PC-9 (cell line): Measurements from ENCODE around the gene EBPL. TPM values are rescaled to one million over a fixed set of nuclear protein-coding genes. Genes with fewer than 3 reads are reported as not detected.

ENCODE experiments used
- BruUV-seq: library from RNA; stranded (reverse); fragments of 400-500 nt; replicated peaks from 2 replicates; lab custom pipeline; 2021; lab: Mats Ljungman, UMichigan
- CTCF ChIA-PET: fragments of 300-600 bp; sonication (Branson Sonifier 250); formaldehyde crosslinking; loops from one replicate; lab custom pipeline; 2022; ENCODE audit warnings: antibody characterized with exemption; lab: Charles Lee
- POLR2A ChIA-PET: fragments of 300-600 bp; sonication (Branson Sonifier 250); formaldehyde crosslinking; loops from one replicate; lab custom pipeline; 2022; ENCODE audit warnings: antibody characterized with exemption; ENCODE audit not compliant: unreplicated experiment; lab: Charles Lee
- DNase-seq, 2 experiments: peaks; one replicate each; pipeline versions ENCODE4 v3.0.0 to v3.0.0-alpha.2; 2015 to 2022; ENCODE audit warnings: mixed read lengths in 1 of 2
- H2AFZ ChIP-seq: fragments of 200-600 bp; sonication (generic); 2 replicates; pipeline ENCODE4 v1.8.1; 2017; ENCODE audit warnings: antibody characterized with exemption
- H3F3A ChIP-seq: fragments of 200-600 bp; sonication (generic); 2 replicates; pipeline ENCODE4 v1.8.1; 2017; ENCODE audit warnings: antibody characterized with exemption, mild to moderate bottlenecking, low read depth; ENCODE audit not compliant: insufficient read depth
- H3K27ac ChIP-seq: fragments of 200-600 bp; sonication (generic); 2 replicates; pipeline ENCODE4 v1.6.1; 2016; ENCODE audit warnings: mixed run types
- H3K27me3 ChIP-seq: fragments of 200-600 bp; sonication (generic); 2 replicates; pipeline ENCODE4 v1.6.1; 2016; ENCODE audit warnings: low read depth, mixed run types; ENCODE audit not compliant: insufficient read depth
- H3K36me3 ChIP-seq: fragments of 200-600 bp; sonication (generic); 2 replicates; pipeline ENCODE4 v1.6.1; 2016; ENCODE audit warnings: low read depth, mixed run types
- H3K4me1 ChIP-seq: fragments of 200-600 bp; sonication (generic); replicated peaks from 2 replicates; pipeline ENCODE4 v1.6.1; 2016; ENCODE audit warnings: mixed run types; ENCODE audit not compliant: insufficient read depth
- H3K4me2 ChIP-seq: fragments of 200-600 bp; sonication (generic); 2 replicates; pipeline ENCODE4 v1.6.1; 2017; ENCODE audit warnings: mixed run types
- H3K4me3 ChIP-seq: fragments of 200-600 bp; sonication (generic); 2 replicates; pipeline ENCODE4 v1.6.1; 2016; ENCODE audit warnings: mixed run types
- H3K79me2 ChIP-seq: fragments of 200-600 bp; sonication (generic); 2 replicates; pipeline ENCODE4 v1.6.1; 2017; ENCODE audit warnings: low read depth, mixed run types
- H3K9me2 ChIP-seq: fragments of 200-600 bp; sonication (generic); 2 replicates; pipeline ENCODE4 v1.8.1; 2017; ENCODE audit warnings: mild to moderate bottlenecking; ENCODE audit not compliant: insufficient read depth
- H3K9me3 ChIP-seq: fragments of 200-600 bp; sonication (generic); 2 replicates; pipeline ENCODE4 v1.8.1; 2016; ENCODE audit warnings: low read depth; ENCODE audit not compliant: insufficient read depth
- H4K20me1 ChIP-seq: fragments of 200-600 bp; sonication (generic); 2 replicates; pipeline ENCODE4 v1.8.1; 2017; ENCODE audit not compliant: insufficient read depth
- EZH2 ChIP-seq: fragments of 200-600 bp; sonication (generic); IDR thresholded peaks from 2 replicates; pipeline ENCODE4 v1.8.0; 2017; ENCODE audit warnings: antibody characterized with exemption, low read depth
- intact Hi-C: fragments of 100-400 bp; cut with micrococcal nuclease; formaldehyde crosslinking; loops from one replicate; pipeline ENCODE4 v1.10.0; 2022; ENCODE audit not compliant: unreplicated experiment
- total RNA-seq: library from RNA; stranded (reverse); gene quantifications from 2 replicates; pipeline ENCODE4 v1.2.3, GENCODE V29; 2021
- TF ChIP-seq, protein P1 (sequence below): fragments of 200-600 bp; sonication (generic); conservative IDR thresholded peaks from 2 replicates; pipeline ENCODE4 v1.6.1; 2017; ENCODE audit warnings: mixed run types, antibody characterized with exemption, mild to moderate bottlenecking, moderate library complexity

Gene EBPL
- total RNA-seq, 1 experiment from 2014 or later, result 77.0 TPM

DNA sequence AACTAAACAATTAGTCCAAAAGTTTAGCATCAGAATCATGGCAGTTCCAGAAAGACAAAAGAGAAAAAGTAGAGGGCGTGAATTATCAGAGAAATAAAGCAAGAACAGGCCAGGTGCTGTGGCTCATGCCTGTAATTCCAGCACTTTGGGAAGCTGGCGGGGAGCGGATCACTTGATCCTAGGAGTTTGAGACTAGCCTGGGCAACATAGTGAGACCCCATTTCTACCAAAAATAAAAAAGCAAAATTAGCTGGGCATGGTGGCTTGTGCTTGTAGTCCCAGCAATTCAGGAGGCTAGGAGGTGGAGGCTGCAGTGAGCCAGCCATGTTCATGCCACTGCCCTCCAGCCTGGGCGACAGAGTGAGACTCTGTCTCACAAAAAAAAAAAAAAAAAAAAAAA, 44.6 kb downstream of the EBPL start:
- H4K20me1 ChIP-seq, result no peaks in the 10 kb centered on the region
- H2AFZ ChIP-seq, result no peak overlapping the region
- no peak for DNase-seq
- no peaks in the 10 kb centered on the region for H3K9me2 ChIP-seq
- BruUV-seq, result no TSS peak
- H3K4me1 ChIP-seq, result peaks cover 11% of the 10 kb centered on the region
- H3K4me3 ChIP-seq, result no peak overlapping the region
- intact Hi-C loops, result no loop called here
- H3K4me2 ChIP-seq, result no peak overlapping the region
- no peaks in the 10 kb centered on the region for H3K79me2 ChIP-seq
- H3K27ac ChIP-seq, result no peak overlapping the region
- H3K27me3 ChIP-seq, result no peaks in the 10 kb centered on the region
- TF ChIP-seq, protein P1, sequence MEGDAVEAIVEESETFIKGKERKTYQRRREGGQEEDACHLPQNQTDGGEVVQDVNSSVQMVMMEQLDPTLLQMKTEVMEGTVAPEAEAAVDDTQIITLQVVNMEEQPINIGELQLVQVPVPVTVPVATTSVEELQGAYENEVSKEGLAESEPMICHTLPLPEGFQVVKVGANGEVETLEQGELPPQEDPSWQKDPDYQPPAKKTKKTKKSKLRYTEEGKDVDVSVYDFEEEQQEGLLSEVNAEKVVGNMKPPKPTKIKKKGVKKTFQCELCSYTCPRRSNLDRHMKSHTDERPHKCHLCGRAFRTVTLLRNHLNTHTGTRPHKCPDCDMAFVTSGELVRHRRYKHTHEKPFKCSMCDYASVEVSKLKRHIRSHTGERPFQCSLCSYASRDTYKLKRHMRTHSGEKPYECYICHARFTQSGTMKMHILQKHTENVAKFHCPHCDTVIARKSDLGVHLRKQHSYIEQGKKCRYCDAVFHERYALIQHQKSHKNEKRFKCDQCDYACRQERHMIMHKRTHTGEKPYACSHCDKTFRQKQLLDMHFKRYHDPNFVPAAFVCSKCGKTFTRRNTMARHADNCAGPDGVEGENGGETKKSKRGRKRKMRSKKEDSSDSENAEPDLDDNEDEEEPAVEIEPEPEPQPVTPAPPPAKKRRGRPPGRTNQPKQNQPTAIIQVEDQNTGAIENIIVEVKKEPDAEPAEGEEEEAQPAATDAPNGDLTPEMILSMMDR, result no peak
- no peak for TF ChIP-seq EZH2
- ChIA-PET POLR2A (interaction anchor here (0.8 kb wide), 1 partner anchor 1163 kb away, joined by 6 read pairs; no protein-coding TSS in a partner anchor), CTCF (no interaction called here)
- no peaks in the 10 kb centered on the region for H3K36me3 ChIP-seq
- H3K9me3 ChIP-seq, result no peaks in the 10 kb centered on the region
- H3F3A ChIP-seq, result peaks cover 6% of the 10 kb centered on the region; the same call in 1 of the 2 replicates

DNA sequence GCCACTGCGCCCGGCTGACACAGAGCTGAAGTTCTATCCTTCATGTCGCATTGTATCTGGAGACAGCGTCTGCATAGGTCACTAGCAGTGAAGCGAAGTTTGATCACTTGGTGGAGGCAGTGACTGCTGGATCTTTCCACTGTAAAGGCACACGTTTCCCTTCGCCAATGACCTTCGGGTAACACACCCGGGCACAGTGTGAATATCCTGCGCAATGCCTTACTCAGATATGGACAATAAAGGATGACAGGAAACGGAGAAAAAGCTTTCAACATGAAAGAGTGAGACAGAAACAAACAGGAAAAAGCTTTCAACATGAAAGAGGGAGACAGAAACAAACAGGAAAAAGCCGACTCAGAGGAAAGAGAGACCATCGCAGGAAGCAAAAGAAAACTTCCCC, 45.8 kb downstream of the EBPL start:
- Histone ChIP-seq H4K20me1 (no peaks in the 10 kb centered on the region), H3K36me3 (no peaks in the 10 kb centered on the region), H3K9me2 (no peaks in the 10 kb centered on the region), H3F3A (peaks cover 6% of the 10 kb centered on the region; the same call in 1 of the 2 replicates), H3K9me3 (no peaks in the 10 kb centered on the region), H3K4me3 (no peak overlapping the region), H3K27me3 (no peaks in the 10 kb centered on the region), H3K4me1 (peaks cover 16% of the 10 kb centered on the region), H3K4me2 (no peak overlapping the region), H3K79me2 (no peaks in the 10 kb centered on the region), H2AFZ (no peak overlapping the region), H3K27ac (no peak overlapping the region)
- intact Hi-C loops, result no loop called here
- ChIA-PET CTCF (interaction anchor here (0.6 kb wide), 1 partner anchor 439 kb away, joined by 4 read pairs; no protein-coding TSS in a partner anchor), POLR2A (interaction anchor here (0.6 kb wide), 1 partner anchor 244 kb away, joined by 4 read pairs; no protein-coding TSS in a partner anchor)
- TF ChIP-seq, protein P1, result no peak
- TF ChIP-seq EZH2, result no peak
- no TSS peak for BruUV-seq
- DNase-seq, result no peak

DNA sequence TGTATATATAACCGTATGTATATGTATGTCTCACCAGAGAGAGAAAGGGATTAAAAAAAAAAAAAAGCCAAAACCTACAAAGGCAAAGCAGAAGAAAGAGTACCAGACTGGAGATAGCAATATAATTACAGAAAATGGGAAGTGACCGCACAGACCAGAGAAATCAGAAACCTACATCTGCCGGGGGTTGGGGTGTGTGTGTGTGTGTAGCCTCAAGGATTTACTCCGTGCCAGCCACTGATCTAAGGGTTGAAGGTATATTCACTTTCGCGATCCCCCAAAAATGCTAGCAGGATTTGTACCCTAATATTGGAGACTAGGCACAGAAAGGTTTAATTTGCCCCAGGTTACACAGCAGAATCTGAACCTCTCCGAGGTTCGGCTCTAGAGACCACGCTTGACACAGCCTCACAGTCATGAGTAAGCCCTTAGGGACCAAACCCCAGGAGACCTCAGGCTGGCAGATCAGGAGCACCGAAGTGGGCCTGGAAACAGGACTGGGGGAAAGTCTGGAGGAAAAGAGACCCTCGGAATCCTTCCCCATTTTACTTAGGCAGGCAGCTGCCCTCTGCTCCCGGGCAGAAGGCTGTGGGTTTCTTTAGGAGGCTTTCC, 48.1 kb downstream of the EBPL start:
- Histone ChIP-seq H2AFZ (no peak overlapping the region), H3K4me1 (peaks cover 24% of the 10 kb centered on the region), H3K9me2 (no peaks in the 10 kb centered on the region), H3K4me3 (no peak overlapping the region), H3K36me3 (no peaks in the 10 kb centered on the region), H3K27me3 (no peaks in the 10 kb centered on the region), H3K9me3 (no peaks in the 10 kb centered on the region), H3K79me2 (no peaks in the 10 kb centered on the region), H3K27ac (no peak overlapping the region), H3F3A (no peaks in the 10 kb centered on the region), H4K20me1 (no peaks in the 10 kb centered on the region), H3K4me2 (no peak overlapping the region)
- CTCF ChIA-PET, result no interaction called here
- intact Hi-C loops, result no loop called here
- TF ChIP-seq EZH2, result no peak
- TF ChIP-seq, protein P1, result no peak
- DNase-seq, result no peak
- no TSS peak for BruUV-seq
- POLR2A ChIA-PET, result no interaction called here
